OCI-LY3 (cell line): Measurements from ENCODE around the gene TNS3.

Source experiments
- H2AFZ ChIP-seq: fragments of 200-600, 300-600 bp; shearing (Covaris generic); 2 replicates; pipeline ENCODE4 v1.6.0; 2014; ENCODE audit warnings: antibody characterized with exemption, low read depth, low read length
- H3K27ac ChIP-seq: fragments of 200-600, 300-600 bp; sonication (generic); 2 replicates; pipeline ENCODE4 v1.5.1; 2014; ENCODE audit warnings: mild to moderate bottlenecking, low read length, moderate library complexity, mixed read lengths
- H3K27me3 ChIP-seq: fragments of 200-600, 300-600 bp; sonication (generic); 2 replicates; pipeline ENCODE4 v1.6.1; 2014; ENCODE audit warnings: low read depth, low read length, mixed read lengths
- H3K36me3 ChIP-seq: fragments of 200-600, 300-600 bp; sonication (generic); replicated peaks from 2 replicates; pipeline ENCODE3; 2014; ENCODE audit warnings: low read depth, low read length, mixed read lengths
- H3K4me1 ChIP-seq: fragments of 300-600, 200-600 bp; sonication (generic); 2 replicates; pipeline ENCODE4 v1.6.1; 2014; ENCODE audit warnings: low read length, mixed read lengths
- H3K4me2 ChIP-seq: fragments of 200-600, 300-600 bp; sonication (generic); 2 replicates; pipeline ENCODE4 v1.6.1; 2014; ENCODE audit warnings: low read length, mixed read lengths
- H3K4me3 ChIP-seq: fragments of 300-600, 200-600 bp; sonication (generic); 2 replicates; pipeline ENCODE4 v1.5.1; 2014; ENCODE audit warnings: antibody characterized with exemption, mild to moderate bottlenecking, low read length, moderate library complexity
- H3K79me2 ChIP-seq: fragments of 300-600, 200-600 bp; shearing (Covaris generic); 2 replicates; pipeline ENCODE4 v1.6.1; 2014; ENCODE audit warnings: mild to moderate bottlenecking, low read length, mixed read lengths
- H3K9ac ChIP-seq: fragments of 300-600, 200-600 bp; shearing (Covaris generic); 2 replicates; pipeline ENCODE4 v1.6.0; 2014; ENCODE audit warnings: mild to moderate bottlenecking, low read length, moderate library complexity
- H3K9me3 ChIP-seq: fragments of 200-600, 300-600 bp; shearing (Covaris generic); 2 replicates; pipeline ENCODE4 v1.6.1; 2014; ENCODE audit warnings: low read length, mixed read lengths; ENCODE audit not compliant: insufficient read depth
- H4K20me1 ChIP-seq: fragments of 200-600, 300-600 bp; sonication (generic); 2 replicates; pipeline ENCODE4 v1.6.1; 2016; ENCODE audit warnings: low read length, mixed read lengths; ENCODE audit not compliant: insufficient read depth
- CTCF ChIP-seq: fragments of 200-600, 300-600 bp; sonication (generic); IDR thresholded peaks from 2 replicates; pipeline ENCODE4 v1.5.1; 2014; ENCODE audit warnings: antibody characterized with exemption, low read length, low read depth
- EZH2phosphoT487 ChIP-seq: fragments of 200-600 bp; shearing (Covaris generic); IDR thresholded peaks from 2 replicates; pipeline ENCODE4 v1.6.1; 2018; ENCODE audit warnings: antibody characterized with exemption, mixed run types, low read depth

Gene TNS3

GRCh38 chr7:47368190-47368812 is 213.6 kb downstream of the TNS3 start:
- H3K4me3 ChIP-seq, result no peak overlapping the region
- no peaks in the 10 kb centered on the region for H3K36me3 ChIP-seq
- H3K4me1 ChIP-seq, result no peaks in the 10 kb centered on the region
- H3K27me3 ChIP-seq, result no peaks in the 10 kb centered on the region
- H3K4me2 ChIP-seq, result no peak overlapping the region
- no peaks in the 10 kb centered on the region for H3K79me2 ChIP-seq
- no peak for TF ChIP-seq EZH2phosphoT487
- TF ChIP-seq CTCF, result no peak
- no peaks in the 10 kb centered on the region for H3K9me3 ChIP-seq
- no peaks in the 10 kb centered on the region for H4K20me1 ChIP-seq
- H3K27ac ChIP-seq, result no peak overlapping the region
- no peak overlapping the region for H3K9ac ChIP-seq
- no peak overlapping the region for H2AFZ ChIP-seq

GRCh38 chr7:47367369-47367768 is 214.5 kb downstream of the TNS3 start:
- Histone ChIP-seq H3K9me3 (no peaks in the 10 kb centered on the region), H3K4me2 (no peak overlapping the region), H2AFZ (no peak overlapping the region), H3K27ac (no peak overlapping the region), H3K9ac (no peak overlapping the region), H3K27me3 (no peaks in the 10 kb centered on the region), H3K79me2 (no peaks in the 10 kb centered on the region), H3K36me3 (no peaks in the 10 kb centered on the region), H4K20me1 (0 out of 2 replicates have a peak, but pooled peaks cover under 1% of the 10 kb centered on the region), H3K4me3 (no peak overlapping the region), H3K4me1 (no peaks in the 10 kb centered on the region)
- no peak for TF ChIP-seq CTCF
- TF ChIP-seq EZH2phosphoT487, result no peak

- Histone ChIP-seq H3K79me2 (no peaks in the 10 kb centered on the region), H4K20me1 (0 out of 2 replicates have a peak, but pooled peaks cover 3% of the 10 kb centered on the region), H2AFZ (no peak overlapping the region), H3K27me3 (no peaks in the 10 kb centered on the region), H3K4me3 (no peak overlapping the region), H3K4me1 (no peaks in the 10 kb centered on the region), H3K9me3 (no peaks in the 10 kb centered on the region), H3K4me2 (no peak overlapping the region), H3K9ac (no peak overlapping the region), H3K36me3 (no peaks in the 10 kb centered on the region), H3K27ac (no peak overlapping the region)
- no peak for TF ChIP-seq CTCF
Measured at GRCh38 chr7:47366960-47367359, 215.0 kb downstream of the TNS3 start.

GRCh38 chr7:47366211-47366610 is 215.7 kb downstream of the TNS3 start:
- no peak overlapping the region for H3K27ac ChIP-seq
- no peak overlapping the region for H3K4me2 ChIP-seq
- H3K4me1 ChIP-seq, result no peaks in the 10 kb centered on the region
- H3K9me3 ChIP-seq, result no peaks in the 10 kb centered on the region
- H4K20me1 ChIP-seq, result 0 out of 2 replicates have a peak, but pooled peaks cover 3% of the 10 kb centered on the region
- H3K4me3 ChIP-seq, result no peak overlapping the region
- TF ChIP-seq EZH2phosphoT487, result no peak
- TF ChIP-seq CTCF, result no peak
- H3K27me3 ChIP-seq, result no peaks in the 10 kb centered on the region
- H3K79me2 ChIP-seq, result no peaks in the 10 kb centered on the region
- H3K9ac ChIP-seq, result no peak overlapping the region
- no peaks in the 10 kb centered on the region for H3K36me3 ChIP-seq
- H2AFZ ChIP-seq, result no peak overlapping the region
